ENCODE data around the gene GOLGA6L10.
"Not testable (repeated sequence)": the region's sequence is repeated elsewhere in the genome, so short reads cannot be mapped to it uniquely, and the experiment has no call there.

DNA sequence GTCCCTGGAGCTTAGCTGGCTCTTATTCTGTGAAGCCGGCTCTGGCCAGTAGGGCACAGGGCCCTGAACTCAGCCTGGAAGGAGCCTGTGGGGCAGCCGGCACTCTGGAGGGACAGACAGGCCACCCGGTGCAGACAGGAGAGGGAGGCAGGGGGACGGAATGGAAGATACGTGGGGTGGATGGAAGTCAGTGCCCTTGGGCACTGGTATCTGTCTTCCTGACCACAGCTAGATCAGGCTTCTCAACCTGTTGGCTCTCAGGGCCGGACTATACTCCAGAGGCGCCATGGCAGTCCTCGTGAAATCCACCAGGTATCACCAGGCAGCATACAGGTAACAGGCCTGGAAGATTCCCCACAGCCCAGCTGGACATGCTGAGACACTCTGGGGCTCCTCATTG lies 10.7 kb downstream of the GOLGA6L10 start:
- TF ChIP-seq, protein P1, sequence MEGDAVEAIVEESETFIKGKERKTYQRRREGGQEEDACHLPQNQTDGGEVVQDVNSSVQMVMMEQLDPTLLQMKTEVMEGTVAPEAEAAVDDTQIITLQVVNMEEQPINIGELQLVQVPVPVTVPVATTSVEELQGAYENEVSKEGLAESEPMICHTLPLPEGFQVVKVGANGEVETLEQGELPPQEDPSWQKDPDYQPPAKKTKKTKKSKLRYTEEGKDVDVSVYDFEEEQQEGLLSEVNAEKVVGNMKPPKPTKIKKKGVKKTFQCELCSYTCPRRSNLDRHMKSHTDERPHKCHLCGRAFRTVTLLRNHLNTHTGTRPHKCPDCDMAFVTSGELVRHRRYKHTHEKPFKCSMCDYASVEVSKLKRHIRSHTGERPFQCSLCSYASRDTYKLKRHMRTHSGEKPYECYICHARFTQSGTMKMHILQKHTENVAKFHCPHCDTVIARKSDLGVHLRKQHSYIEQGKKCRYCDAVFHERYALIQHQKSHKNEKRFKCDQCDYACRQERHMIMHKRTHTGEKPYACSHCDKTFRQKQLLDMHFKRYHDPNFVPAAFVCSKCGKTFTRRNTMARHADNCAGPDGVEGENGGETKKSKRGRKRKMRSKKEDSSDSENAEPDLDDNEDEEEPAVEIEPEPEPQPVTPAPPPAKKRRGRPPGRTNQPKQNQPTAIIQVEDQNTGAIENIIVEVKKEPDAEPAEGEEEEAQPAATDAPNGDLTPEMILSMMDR (conservative IDR thresholded peaks at IDR 0.05; ENCODE audit: low read depth in 2 of 2), result not testable (repeated sequence)
- not testable (repeated sequence) for TF ChIP-seq JUNB (IDR thresholded peaks at IDR 0.05; ENCODE audit: unreplicated experiment); ZNF331 (CRISPR knock-in tag; IDR thresholded peaks at IDR 0.05; ENCODE audit: low read depth); EZH2 (IDR thresholded peaks at IDR 0.05; ENCODE audit: low read depth, unreplicated experiment); POLR2AphosphoS5 (IDR thresholded peaks at IDR 0.05; ENCODE audit: low read depth); CREB1 (CRISPR knock-in tag; IDR thresholded peaks at IDR 0.05; ENCODE audit: low read depth); EZH2phosphoT487 (IDR thresholded peaks at IDR 0.05; ENCODE audit: unreplicated experiment)
- TF ChIP-seq, protein P2, sequence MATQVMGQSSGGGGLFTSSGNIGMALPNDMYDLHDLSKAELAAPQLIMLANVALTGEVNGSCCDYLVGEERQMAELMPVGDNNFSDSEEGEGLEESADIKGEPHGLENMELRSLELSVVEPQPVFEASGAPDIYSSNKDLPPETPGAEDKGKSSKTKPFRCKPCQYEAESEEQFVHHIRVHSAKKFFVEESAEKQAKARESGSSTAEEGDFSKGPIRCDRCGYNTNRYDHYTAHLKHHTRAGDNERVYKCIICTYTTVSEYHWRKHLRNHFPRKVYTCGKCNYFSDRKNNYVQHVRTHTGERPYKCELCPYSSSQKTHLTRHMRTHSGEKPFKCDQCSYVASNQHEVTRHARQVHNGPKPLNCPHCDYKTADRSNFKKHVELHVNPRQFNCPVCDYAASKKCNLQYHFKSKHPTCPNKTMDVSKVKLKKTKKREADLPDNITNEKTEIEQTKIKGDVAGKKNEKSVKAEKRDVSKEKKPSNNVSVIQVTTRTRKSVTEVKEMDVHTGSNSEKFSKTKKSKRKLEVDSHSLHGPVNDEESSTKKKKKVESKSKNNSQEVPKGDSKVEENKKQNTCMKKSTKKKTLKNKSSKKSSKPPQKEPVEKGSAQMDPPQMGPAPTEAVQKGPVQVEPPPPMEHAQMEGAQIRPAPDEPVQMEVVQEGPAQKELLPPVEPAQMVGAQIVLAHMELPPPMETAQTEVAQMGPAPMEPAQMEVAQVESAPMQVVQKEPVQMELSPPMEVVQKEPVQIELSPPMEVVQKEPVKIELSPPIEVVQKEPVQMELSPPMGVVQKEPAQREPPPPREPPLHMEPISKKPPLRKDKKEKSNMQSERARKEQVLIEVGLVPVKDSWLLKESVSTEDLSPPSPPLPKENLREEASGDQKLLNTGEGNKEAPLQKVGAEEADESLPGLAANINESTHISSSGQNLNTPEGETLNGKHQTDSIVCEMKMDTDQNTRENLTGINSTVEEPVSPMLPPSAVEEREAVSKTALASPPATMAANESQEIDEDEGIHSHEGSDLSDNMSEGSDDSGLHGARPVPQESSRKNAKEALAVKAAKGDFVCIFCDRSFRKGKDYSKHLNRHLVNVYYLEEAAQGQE (IDR thresholded peaks at IDR 0.05; ENCODE audit: unreplicated experiment), result not testable (repeated sequence)
- TF ChIP-seq, protein P3, sequence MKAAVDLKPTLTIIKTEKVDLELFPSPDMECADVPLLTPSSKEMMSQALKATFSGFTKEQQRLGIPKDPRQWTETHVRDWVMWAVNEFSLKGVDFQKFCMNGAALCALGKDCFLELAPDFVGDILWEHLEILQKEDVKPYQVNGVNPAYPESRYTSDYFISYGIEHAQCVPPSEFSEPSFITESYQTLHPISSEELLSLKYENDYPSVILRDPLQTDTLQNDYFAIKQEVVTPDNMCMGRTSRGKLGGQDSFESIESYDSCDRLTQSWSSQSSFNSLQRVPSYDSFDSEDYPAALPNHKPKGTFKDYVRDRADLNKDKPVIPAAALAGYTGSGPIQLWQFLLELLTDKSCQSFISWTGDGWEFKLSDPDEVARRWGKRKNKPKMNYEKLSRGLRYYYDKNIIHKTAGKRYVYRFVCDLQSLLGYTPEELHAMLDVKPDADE (IDR thresholded peaks at IDR 0.05), result not testable (repeated sequence)

Measured in GM23338 (cell line).